Stimulated activated CD4-positive, alpha-beta T cell treated with anti-CD3 and anti-CD28 coated beads, Interleukin-15, amount 100 ng/mL, for 1 hour (primary cell): ENCODE measurements around the gene GPR61.

ENCODE experiments used
- DNase-seq, 2 donors: peaks; one replicate each; pipeline ENCODE4 v3.0.0-alpha.2; 2020; ENCODE audit warnings: low read depth in 1 of 2, low spot score in 1 of 2

Gene GPR61

GRCh38 chr1:109539676-109540075 is at the start of gene GPR61:
Gene GPR61 (plus strand): TSS chr1:109539872. CDS start chr1:109543023, 3,151 bp downstream.
- no peak for DNase-seq

- DNase-seq, result peak in 1 of 2 donors; percentile 49
Measured at GRCh38 chr1:109490029-109490933, 49.4 kb upstream of the GPR61 start.

- DNase-seq, result no peak
Measured at GRCh38 chr1:109490934-109491302, 48.8 kb upstream of the GPR61 start.

- DNase-seq, result no peak
Measured at GRCh38 chr1:109491372-109491771, 48.3 kb upstream of the GPR61 start.

- DNase-seq, result no peak
Measured at GRCh38 chr1:109492779-109493178, 46.9 kb upstream of the GPR61 start.

- DNase-seq, result no peak
Measured at GRCh38 chr1:109493227-109493626, 46.4 kb upstream of the GPR61 start.

GRCh38 chr1:109493805-109494539 is 45.7 kb upstream of the GPR61 start, which contains the start of gene CYB561D1:
Gene CYB561D1 (plus strand): TSS chr1:109494094. CDS start chr1:109494140, 46 bp downstream.
- DNase-seq, result peak; percentile 79 to 89

GRCh38 chr1:109495738-109496137 is 43.9 kb upstream of the GPR61 start:
- DNase-seq, result no peak

GRCh38 chr1:109497449-109498160 is 42.1 kb upstream of the GPR61 start:
- no peak for DNase-seq

- peak in 1 of 2 donors; percentile 18 for DNase-seq
Measured at GRCh38 chr1:109498161-109498801, 41.4 kb upstream of the GPR61 start.

- no peak for DNase-seq
Measured at GRCh38 chr1:109499081-109499480, 40.6 kb upstream of the GPR61 start.

- peak in 1 of 2 donors; percentile 42 for DNase-seq
Measured at GRCh38 chr1:109499661-109500536, 39.8 kb upstream of the GPR61 start.

- DNase-seq, result no peak
Measured at GRCh38 chr1:109500941-109501381, 38.7 kb upstream of the GPR61 start.

GRCh38 chr1:109501644-109502363 is 37.9 kb upstream of the GPR61 start:
- DNase-seq, result no peak

GRCh38 chr1:109502364-109502851 is 37.3 kb upstream of the GPR61 start:
- no peak for DNase-seq

GRCh38 chr1:109503935-109504334 is 35.7 kb upstream of the GPR61 start:
- no peak for DNase-seq

GRCh38 chr1:109504974-109505373 is 34.7 kb upstream of the GPR61 start:
- no peak for DNase-seq

- DNase-seq, result no peak
Measured at GRCh38 chr1:109508001-109508872, 31.4 kb upstream of the GPR61 start.
